Activated T-helper 1 cell treated with anti-CD3 and anti-CD28 coated beads, Interleukin-12 subunit alpha, Interleukin-12 subunit beta, Interleukin-2, Interleukin-4 antibody, amounts not matched to agents 30 ng/mL and 10 ng/mL and 1 ng/mL, durations not matched to agents 14 hours and 24 hours and 36 hours (primary cell): ENCODE results near the gene CD160. TPM values are rescaled to one million over a fixed set of nuclear protein-coding genes. Genes with fewer than 3 reads are reported as not detected.
"Not testable (repeated sequence)": the region's sequence is repeated elsewhere in the genome, so short reads cannot be mapped to it uniquely, and the experiment has no call there.

Experiments
- DNase-seq: peaks from one replicate; pipeline ENCODE4 v3.0.0; 2021; ENCODE audit warnings: low spot score
- H3K27ac Mint-ChIP-seq: one replicate; pipeline ENCODE4 v1.8.0; 2021; ENCODE audit warnings: mild to moderate bottlenecking, mixed read lengths
- H3K27me3 Mint-ChIP-seq: one replicate; pipeline ENCODE4 v1.8.0; 2022; ENCODE audit warnings: mild to moderate bottlenecking, moderate library complexity, mixed read lengths; ENCODE audit not compliant: insufficient read depth
- H3K36me3 Mint-ChIP-seq: one replicate; pipeline ENCODE4 v1.8.0; 2021; ENCODE audit warnings: low read depth, mixed read lengths
- H3K4me1 Mint-ChIP-seq: one replicate; pipeline ENCODE4 v1.8.0; 2021; ENCODE audit warnings: low read depth, mixed read lengths
- H3K4me3 Mint-ChIP-seq: one replicate; pipeline ENCODE4 v1.8.0; 2021; ENCODE audit warnings: mild to moderate bottlenecking, moderate library complexity, mixed read lengths
- H3K9me3 Mint-ChIP-seq: one replicate; pipeline ENCODE4 v1.8.0; 2021; ENCODE audit warnings: mixed read lengths
- intact Hi-C: fragments of 100-400 bp; cut with micrococcal nuclease; formaldehyde crosslinking; loops from one replicate; pipeline ENCODE4 v1.15.1; 2024
- total RNA-seq: library from RNA; stranded (reverse); gene quantifications from 2 replicates; pipeline ENCODE4 v1.2.3, GENCODE V29; 2022

Gene CD160
- total RNA-seq, 1 donor from 2014 or later = not detected

DNA sequence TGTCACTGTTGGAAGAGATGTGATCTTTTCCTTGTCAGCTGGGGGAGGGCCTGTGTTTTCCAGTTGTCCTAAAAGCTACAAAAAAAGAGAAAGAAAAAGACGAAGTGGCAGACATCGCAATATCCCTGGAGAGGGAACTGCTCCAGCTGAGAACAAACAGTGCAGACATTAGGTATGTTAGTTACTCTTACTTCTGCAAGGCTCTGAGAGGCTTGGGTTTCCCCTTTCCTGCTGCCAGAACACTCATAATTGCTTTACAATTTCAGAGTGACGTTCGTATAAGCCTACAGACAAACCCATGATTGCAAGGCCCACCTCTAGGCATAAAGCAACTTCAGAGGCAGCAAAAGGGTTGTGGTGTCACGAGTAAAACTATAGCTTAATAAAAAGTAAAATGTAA is 31.1 kb downstream of the CD160 start:
- H3K4me3 Mint-ChIP-seq = no peak overlapping the region

DNA sequence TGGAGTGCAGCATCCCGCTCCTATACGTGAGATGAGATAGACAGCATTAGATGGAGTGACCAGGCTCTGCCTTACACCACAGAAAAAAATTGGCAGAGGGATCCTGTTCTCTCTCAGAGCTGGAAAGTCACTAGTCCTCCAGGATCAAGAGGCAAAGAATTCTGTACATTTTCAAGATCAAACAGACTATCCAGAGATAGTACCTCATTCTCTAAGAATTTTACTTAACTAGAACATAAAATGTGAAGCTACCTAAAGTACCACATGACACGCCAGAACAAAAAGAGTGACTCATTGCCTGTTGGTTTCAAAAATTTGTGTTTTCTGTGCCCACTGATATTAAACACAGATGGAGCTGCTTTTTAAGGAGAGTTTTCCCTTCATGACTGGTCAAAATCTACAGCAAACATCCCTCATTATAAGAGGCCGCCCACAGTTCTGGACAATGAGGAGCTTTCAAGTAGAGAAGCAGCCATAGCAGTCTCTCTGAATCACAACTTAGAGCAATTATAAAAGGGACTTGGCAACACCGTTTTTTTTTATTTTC is 32.3 kb downstream of the CD160 start:
- no peak overlapping the region for H3K4me3 Mint-ChIP-seq
- H3K36me3 Mint-ChIP-seq = peaks cover 45% of the 10 kb centered on the region
- DNase-seq = no peak
- no peak overlapping the region for H3K27ac Mint-ChIP-seq
- H3K4me1 Mint-ChIP-seq = peaks cover 7% of the 10 kb centered on the region
- intact Hi-C loops = loop anchor here (5.0 kb wide), 1 partner anchor 41 kb away; no protein-coding TSS in a partner anchor
- H3K27me3 Mint-ChIP-seq = no peaks in the 10 kb centered on the region
- no peaks in the 10 kb centered on the region for H3K9me3 Mint-ChIP-seq

More for the DNA sequence above, 31.1 kb downstream of the CD160 start:
- H3K27ac Mint-ChIP-seq = no peak overlapping the region
- intact Hi-C loops = loop anchor here (5.0 kb wide), 1 partner anchor 42 kb away; no protein-coding TSS in a partner anchor
- no peak for DNase-seq
- no peaks in the 10 kb centered on the region for H3K9me3 Mint-ChIP-seq
- peaks cover 40% of the 10 kb centered on the region for H3K36me3 Mint-ChIP-seq
- H3K4me1 Mint-ChIP-seq = peaks cover 7% of the 10 kb centered on the region
- H3K27me3 Mint-ChIP-seq = no peaks in the 10 kb centered on the region

DNA sequence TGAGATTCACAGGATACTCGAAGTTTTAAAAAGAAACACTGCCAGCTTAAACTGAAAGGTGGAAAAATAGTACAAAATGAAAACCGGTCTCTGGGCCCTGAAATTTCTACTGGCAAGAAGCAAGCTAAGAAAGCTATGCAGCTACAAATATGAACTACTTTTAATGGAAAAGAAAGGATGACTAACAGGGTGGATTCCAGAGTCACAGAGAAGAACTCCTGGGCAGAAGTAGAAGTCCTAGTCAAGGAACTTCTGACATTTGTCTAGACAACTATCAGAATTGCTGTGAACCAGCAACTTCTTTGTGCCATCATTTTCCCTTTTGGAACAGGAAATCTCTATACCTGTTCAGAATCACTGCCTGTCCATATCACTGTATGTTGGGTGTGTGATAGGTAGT is 38.1 kb downstream of the CD160 start:
- Mint-ChIP-seq H3K27ac (no peak overlapping the region), H3K9me3 (peaks cover 10% of the 10 kb centered on the region), H3K4me1 (peaks cover 8% of the 10 kb centered on the region), H3K4me3 (no peak overlapping the region), H3K36me3 (peaks cover 52% of the 10 kb centered on the region), H3K27me3 (no peaks in the 10 kb centered on the region)
- intact Hi-C loops = no loop called here
- DNase-seq = no peak

DNA sequence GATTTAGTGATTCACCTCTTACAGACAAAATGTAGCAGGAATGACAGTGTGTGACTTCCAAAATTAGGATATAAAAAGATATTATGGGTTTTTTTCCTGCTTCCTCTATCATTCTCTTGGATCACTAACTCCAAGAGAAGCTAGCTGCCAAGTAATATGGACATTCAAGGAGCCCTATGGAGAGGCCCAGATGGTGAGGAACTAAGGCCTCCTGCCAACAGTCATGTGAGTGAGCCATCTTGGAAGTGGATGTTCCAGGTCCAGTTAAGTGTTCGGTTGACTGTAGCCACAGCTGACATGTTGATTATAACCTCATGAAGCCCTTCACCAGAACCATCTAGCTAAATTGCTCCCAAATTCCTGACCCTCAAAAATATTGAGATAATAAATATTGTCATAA is 38.8 kb downstream of the CD160 start:
- Mint-ChIP-seq H3K27me3 (no peaks in the 10 kb centered on the region), H3K4me3 (no peak overlapping the region), H3K9me3 (peaks cover 13% of the 10 kb centered on the region), H3K27ac (no peak overlapping the region), H3K36me3 (peaks cover 52% of the 10 kb centered on the region), H3K4me1 (peaks cover 8% of the 10 kb centered on the region)
- intact Hi-C loops = no loop called here
- DNase-seq = no peak

DNA sequence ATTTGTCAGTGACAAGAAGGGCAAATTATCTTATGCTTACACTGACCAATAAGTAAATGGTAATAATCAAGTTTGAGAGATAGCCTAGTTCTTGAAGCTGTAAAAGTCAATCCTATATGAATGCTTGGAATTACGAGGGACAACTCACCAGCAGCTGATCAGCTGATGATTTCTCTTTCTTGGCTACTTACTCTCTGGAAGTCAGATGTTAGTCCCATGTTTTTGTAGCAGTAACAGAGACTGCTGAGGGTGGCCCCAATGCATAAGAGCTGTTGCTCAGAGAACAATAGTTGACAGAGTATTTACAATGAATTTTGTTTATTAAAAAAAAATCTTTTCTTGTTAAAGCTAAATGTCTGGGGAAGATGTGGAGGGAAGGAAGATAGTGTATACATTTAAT is 39.3 kb downstream of the CD160 start:
- no peak for DNase-seq
- H3K4me3 Mint-ChIP-seq = no peak overlapping the region
- H3K36me3 Mint-ChIP-seq = peaks cover 52% of the 10 kb centered on the region
- no peaks in the 10 kb centered on the region for H3K27me3 Mint-ChIP-seq
- no peak overlapping the region for H3K27ac Mint-ChIP-seq
- H3K9me3 Mint-ChIP-seq = peaks cover 13% of the 10 kb centered on the region
- peaks cover 8% of the 10 kb centered on the region for H3K4me1 Mint-ChIP-seq
- intact Hi-C loops = no loop called here

DNA sequence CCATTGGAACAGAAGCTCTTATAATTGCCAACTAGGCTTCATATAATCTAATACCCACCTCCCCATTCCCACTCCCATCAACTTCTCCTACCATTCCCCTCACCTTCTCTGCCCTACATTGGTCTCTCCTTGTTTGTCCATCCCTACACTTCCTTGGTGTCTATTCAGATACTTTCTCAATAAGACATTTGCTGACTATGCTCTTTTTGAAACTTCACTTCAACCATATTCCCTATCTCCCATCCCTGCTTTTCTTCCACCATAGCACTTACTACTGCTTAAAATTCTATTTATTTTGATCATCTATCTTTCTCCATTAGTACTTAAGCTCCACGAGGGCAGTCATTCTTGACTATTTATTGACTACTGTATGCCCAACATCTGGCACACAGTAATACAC is 40.4 kb downstream of the CD160 start:
- H3K27me3 Mint-ChIP-seq = no peaks in the 10 kb centered on the region
- DNase-seq = no peak
- intact Hi-C loops = no loop called here
- peaks cover 13% of the 10 kb centered on the region for H3K9me3 Mint-ChIP-seq
- no peak overlapping the region for H3K27ac Mint-ChIP-seq
- no peak overlapping the region for H3K4me3 Mint-ChIP-seq
- peaks cover 53% of the 10 kb centered on the region for H3K36me3 Mint-ChIP-seq
- peaks cover 8% of the 10 kb centered on the region for H3K4me1 Mint-ChIP-seq

DNA sequence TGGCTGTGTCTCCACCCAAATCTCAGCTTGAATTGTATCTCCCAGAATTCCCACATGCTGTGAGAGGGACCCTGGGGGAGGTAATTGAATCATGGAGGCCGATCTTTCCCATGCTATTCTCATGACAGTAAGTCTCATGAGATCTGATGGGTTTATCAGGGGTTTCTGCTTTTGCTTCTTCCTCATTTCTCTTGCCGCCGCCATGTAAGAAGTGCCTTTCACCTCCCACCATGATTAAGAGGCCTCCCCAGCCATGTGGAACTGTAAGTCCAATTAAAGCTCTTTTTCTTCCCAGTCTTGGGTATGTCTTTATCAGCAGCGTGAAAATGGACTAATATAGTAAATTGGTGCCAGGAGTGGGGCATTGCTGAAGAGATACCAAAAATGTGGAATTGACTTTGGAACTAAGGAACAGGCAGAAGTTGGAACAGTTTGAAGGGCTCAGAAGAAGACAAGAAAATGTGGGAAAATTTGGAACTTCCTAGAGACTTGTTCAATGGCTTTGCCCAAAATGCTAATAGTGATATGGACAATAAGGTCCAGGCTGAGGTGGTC is 41.2 kb downstream of the CD160 start:
- H3K27ac Mint-ChIP-seq, H3K4me1 Mint-ChIP-seq, intact Hi-C loops, H3K4me3 Mint-ChIP-seq, H3K27me3 Mint-ChIP-seq, DNase-seq: not testable (repeated sequence)
- peaks cover 13% of the 10 kb centered on the region for H3K9me3 Mint-ChIP-seq
- H3K36me3 Mint-ChIP-seq = peaks cover 50% of the 10 kb centered on the region

DNA sequence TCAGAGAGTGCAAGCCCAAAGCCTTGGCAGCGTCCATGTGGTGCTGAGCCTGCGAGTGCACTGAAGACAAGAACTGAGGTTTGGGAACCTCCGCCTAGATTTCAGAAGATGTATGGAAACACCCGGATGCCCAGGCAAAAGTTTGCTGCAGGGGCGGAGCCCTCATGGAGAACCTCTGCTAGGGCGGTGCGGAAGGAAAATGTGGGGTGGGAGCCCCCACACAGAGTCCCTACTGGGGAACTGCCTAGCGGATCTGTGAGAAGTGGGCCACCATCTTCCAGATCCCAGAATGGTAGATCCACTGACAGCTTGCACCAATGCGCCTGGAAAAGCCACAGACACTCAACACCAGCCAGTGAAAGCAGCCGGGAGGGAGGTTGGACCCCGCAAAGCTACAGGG is 42.2 kb downstream of the CD160 start:
- H3K4me1 Mint-ChIP-seq, H3K27me3 Mint-ChIP-seq, intact Hi-C loops, H3K4me3 Mint-ChIP-seq, DNase-seq, H3K27ac Mint-ChIP-seq: not testable (repeated sequence)
- Mint-ChIP-seq H3K9me3 (peaks cover 13% of the 10 kb centered on the region), H3K36me3 (peaks cover 46% of the 10 kb centered on the region)

DNA sequence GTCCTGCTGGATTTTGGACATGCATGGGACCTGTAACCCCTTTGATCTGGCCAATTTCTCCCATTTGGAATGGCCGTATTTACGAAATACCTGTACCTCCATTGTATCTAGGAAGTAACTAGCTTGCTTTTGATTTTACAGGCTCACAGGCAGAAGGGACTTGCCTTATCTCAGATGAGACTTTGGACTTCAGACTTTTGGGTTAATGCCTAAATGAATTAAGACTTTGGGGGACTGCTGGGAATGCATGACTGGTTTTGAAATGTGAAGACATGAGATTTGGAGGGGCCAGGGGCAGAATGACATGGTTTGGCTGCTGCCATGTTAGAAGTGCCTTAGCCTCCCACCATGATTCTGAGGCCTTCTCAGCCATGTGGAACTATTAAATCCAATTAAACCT is 42.7 kb downstream of the CD160 start:
- H3K36me3 Mint-ChIP-seq = peaks cover 46% of the 10 kb centered on the region
- intact Hi-C loops, H3K4me3 Mint-ChIP-seq, H3K4me1 Mint-ChIP-seq, DNase-seq, H3K27ac Mint-ChIP-seq, H3K27me3 Mint-ChIP-seq: not testable (repeated sequence)
- H3K9me3 Mint-ChIP-seq = peaks cover 13% of the 10 kb centered on the region

DNA sequence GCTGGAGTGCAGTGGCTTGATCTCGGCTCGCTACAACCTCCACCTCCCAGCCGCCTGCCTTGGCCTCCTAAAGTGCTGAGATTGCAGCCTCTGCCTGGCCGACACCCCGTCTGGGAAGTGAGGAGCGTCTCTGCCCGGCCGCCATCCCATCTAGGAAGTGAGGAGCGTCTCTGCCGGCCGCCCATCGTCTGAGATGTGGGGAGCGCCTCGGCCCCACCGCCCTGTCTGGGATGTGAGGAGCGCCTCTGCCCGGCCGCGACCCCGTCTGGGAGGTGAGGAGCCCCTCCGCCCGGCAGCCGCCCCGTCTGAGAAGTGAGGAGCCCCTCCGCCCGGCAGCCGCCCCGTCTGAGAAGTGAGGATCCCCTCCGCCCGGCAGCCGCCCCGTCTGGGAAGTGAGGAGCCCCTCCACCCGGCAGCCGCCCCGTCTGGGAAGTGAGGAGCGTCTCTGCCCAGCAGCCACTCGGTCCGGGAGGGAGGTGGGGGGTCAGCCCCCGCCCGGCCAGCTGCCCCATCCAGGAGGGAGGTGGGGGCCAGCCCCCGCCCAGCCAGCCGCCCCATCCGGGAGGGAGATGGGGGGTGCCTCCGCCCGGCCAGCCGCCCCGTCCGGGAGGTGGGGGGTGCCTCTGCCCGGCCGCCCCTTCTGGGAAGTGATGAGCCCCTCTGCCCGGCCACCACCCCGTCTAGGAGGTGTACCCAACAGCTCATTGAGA is 45.1 kb downstream of the CD160 start:
- H3K4me3 Mint-ChIP-seq, H3K4me1 Mint-ChIP-seq, DNase-seq, intact Hi-C loops, H3K27me3 Mint-ChIP-seq: not testable (repeated sequence)
- peak overlapping the region; percentile 18 for H3K27ac Mint-ChIP-seq
- H3K9me3 Mint-ChIP-seq = peaks cover 13% of the 10 kb centered on the region
- H3K36me3 Mint-ChIP-seq = peaks cover 35% of the 10 kb centered on the region

DNA sequence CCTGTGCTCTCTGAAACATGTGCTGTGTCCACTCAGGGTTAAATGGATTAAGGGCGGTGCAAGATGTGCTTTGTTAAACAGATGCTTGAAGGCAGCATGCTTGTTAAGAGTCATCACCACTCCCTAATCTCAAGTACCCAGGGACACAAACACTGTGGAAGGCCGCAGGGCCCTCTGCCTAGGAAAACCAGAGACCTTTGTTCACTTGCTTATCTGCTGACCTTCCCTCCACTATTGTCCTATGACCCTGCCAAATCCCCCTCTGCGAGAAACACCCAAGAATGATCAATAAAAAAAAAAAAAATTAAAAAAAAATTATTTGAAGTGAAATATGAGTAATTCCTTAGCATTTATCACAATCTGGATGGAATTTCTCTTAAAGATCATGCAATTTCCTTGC is 45.8 kb downstream of the CD160 start:
- intact Hi-C loops, DNase-seq, H3K27ac Mint-ChIP-seq, H3K27me3 Mint-ChIP-seq, H3K4me1 Mint-ChIP-seq, H3K4me3 Mint-ChIP-seq: not testable (repeated sequence)
- Mint-ChIP-seq H3K36me3 (peaks cover 30% of the 10 kb centered on the region), H3K9me3 (peaks cover 13% of the 10 kb centered on the region)

DNA sequence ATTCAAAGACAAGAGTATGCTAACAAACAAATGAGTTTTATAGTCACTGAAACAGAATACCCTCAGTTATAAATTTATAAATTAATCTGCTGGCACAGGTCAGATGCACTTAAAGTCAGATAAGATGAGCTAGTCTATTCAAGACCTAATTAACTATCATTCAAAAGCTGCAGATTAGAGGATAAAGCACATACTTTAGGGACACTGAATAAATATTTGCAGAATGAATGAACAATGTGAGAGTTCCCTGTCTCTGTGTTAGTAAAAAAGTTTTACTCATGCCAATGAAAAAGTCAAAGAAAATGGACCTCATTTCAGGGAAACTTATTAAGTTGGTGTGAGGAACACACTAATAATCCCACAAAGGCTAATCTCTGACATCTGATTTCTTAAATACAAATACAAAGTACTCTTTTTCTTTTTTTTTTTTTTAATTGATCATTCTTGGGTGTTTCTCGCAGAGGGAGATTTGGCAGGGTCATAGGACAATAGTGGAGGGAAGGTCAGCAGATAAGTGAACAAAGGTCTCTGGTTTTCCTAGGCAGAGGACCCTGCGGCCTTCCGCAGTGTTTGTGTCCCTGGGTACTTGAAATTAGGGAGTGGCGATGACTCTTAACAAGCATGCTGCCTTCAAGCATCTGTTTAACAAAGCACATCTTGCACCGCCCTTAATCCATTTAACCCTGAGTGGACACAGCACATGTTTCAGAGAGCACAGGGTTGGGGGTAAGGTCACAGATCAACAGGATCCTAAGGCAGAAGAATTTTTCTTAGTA is 46.5 kb downstream of the CD160 start:
- DNase-seq, intact Hi-C loops, H3K4me1 Mint-ChIP-seq, H3K4me3 Mint-ChIP-seq, H3K27ac Mint-ChIP-seq, H3K27me3 Mint-ChIP-seq: not testable (repeated sequence)
- Mint-ChIP-seq H3K9me3 (peaks cover 13% of the 10 kb centered on the region), H3K36me3 (peaks cover 26% of the 10 kb centered on the region)

DNA sequence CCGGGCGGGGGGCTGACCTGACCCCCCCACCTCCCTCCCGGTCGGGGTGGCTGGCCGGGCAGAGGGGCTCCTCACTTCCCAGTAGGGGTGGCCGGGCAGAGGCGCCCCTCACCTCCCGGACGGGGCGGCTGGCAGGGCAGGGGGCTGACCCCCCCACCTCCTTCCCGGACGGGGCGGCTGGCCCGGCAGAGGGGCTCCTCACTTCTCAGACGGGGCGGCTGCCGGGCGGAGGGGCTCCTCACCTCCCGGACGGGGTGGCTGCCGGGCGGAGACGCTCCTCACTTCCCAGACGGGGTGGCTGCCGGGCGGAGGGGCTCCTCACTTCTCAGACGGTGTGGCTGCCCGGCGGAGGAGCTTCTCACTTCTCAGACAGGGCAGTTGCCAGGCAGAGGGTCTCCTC is 47.6 kb downstream of the CD160 start:
- H3K27ac Mint-ChIP-seq, H3K27me3 Mint-ChIP-seq, H3K4me3 Mint-ChIP-seq, DNase-seq, H3K4me1 Mint-ChIP-seq, intact Hi-C loops, H3K9me3 Mint-ChIP-seq: not testable (repeated sequence)
- peaks cover 24% of the 10 kb centered on the region for H3K36me3 Mint-ChIP-seq
